Activated CD8-positive, alpha-beta memory T cell treated with anti-CD3 and anti-CD28 coated beads, Interleukin-2, amount 50 U/mL, for 48 hours (primary cell): Measurements from ENCODE around the gene BOD1.
A peak's percentile ranks its signal among the peaks of the same experiment; 100 is the strongest.
"Not testable (repeated sequence)": the region's sequence is repeated elsewhere in the genome, so short reads cannot be mapped to it uniquely, and the experiment has no call there.

ENCODE experiments used
- DNase-seq: peaks from one replicate; pipeline ENCODE4 v3.0.0-alpha.2; 2020

Gene BOD1

DNA sequence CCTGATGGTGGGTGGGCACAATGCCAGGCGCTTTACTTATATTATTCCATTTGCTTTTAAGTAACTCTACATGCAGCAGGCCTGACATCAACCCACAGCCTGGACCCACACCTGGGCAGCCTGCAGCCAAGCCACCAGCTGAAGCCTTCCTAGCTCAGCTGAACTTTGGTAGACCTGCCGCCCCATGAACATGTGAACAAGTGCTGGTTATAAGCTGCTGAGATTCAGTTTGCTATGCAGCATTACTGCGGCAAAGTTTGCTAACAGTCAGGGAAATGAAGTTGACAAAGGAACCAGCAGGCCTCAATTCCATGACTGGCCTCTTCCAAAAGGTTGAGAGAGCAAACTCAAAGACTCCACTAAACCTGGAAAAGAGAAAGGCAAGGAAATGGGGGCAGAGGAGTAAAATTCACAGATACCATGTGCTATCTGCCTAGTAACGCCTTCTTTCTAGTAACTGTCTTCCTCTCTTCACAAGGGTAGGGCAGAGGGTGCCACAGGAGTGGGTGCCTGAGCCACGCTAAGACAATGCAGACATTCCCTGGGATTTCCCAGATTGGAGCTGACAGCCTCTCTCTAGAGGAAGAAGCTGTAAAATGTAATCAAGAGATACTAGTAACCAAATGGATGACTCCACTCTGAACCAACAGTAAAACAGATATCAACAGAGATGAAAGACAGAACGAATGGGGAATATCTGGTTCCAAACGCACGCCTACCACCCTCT is 2.9 kb downstream of the BOD1 start:
- DNase-seq, result no peak

DNA sequence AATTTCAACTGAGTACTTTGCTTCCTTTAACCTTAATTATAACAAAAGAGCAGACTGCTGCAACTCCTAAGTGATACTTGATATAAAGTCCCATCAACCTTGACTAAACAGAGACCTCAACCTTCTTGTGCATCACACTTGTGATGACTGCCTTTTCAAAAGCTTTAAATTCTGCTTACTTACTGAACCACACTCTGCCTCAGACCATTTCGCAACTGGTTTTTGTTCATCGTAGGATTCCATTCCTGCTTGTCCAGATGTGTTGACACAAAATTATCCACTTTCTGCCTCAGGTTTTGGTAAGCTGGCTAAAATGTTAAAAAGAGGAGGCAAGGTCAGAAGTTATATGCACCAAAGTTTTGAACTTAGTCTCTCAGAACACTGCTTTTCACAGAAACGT is 3.5 kb downstream of the BOD1 start:
- no peak for DNase-seq

DNA sequence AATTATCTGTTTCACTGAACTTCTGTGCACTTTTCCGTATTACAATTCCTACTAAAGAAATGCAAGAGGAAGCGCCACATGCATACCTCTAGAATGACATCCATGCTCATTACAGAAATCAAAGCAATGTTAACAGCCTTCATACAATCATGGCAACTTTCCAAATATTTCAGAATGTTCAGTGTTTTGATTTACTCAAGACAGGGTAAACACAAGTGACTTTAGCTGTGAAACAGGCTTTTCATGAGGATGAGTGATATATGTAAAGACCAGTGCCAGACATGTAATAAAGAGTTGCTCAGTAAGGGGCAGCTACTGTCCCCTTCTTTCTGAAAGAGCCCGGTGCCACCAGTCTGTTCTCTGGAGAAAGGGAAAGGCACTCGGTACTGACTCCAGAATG is 4.7 kb downstream of the BOD1 start:
- no peak for DNase-seq

DNA sequence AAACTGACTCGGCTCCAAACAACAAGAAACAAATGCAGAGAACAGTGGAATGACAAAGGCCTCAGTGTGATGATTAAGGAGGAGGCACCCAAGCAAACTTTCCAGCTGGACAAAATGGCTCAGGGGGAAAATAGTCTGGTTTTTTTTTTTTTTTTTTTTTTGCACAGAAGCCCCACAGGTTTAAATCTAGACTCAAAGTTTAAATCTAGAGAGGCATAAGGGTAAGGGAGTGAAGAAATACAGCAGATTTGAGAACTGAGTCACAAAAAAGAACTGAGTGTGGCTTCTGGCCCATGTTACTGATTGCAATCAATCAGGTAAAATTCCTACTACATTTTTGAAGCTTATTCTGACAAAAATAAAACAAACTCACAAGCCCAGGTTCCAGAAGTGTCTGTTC is 12.3 kb downstream of the BOD1 start:
- no peak for DNase-seq

DNA sequence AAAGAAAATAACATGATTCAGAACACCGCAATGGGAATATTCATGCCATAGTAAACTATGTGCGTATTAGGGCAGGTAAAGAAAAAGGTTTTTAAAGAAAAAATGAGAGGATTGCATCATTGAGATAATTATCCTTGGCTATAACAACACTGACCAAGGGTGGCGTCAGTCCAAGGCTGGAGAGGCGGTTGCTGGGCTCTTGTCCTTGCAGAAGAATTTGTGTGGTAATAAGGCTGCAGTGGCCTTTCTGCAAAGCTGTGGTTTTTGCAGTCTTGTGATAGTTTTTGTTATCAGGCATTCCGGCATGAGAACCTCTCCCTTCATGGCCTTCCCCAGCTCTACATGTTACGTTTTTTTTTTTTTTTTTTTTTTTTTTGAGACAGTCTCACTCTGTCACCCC is 14.0 kb downstream of the BOD1 start:
- DNase-seq, result no peak

DNA sequence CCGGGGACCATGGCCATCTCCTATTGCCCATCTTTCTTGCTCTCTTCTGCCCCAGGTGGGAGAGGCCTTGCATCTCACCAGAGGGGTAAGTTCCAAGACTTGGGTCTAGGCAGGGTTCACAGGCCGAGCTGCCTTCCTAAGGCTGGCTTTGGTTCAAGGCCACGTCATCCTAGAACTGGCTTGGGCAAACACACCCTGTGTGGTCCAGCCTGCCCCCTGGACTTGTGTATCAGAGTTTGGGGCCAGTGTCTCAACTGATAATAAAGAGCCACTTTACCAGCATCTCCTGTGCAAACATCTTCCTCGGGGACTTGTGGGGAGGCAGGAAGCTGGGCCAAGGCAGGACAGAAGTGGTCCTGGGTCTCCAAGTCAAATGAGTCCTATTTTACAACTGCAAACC is 17.8 kb downstream of the BOD1 start:
- DNase-seq, result no peak

DNA sequence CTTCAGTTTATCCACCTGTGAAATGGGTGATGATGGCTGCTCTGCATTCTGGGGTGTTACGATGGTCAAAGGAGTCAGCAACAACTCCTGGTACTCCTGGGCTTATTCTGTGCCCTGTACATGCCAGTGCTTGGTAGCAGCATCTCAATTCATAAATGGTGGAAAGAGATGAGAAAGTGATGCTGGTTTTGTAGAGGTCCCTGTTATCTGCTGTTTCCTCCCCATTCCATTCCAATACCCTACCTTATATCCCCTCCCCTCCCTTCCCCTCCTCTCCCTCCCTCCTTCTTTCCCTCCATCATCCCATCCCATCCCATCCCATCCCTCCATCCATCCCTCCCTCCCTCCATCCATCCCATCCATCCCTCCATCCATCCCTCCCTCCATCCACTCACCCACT is 19.1 kb downstream of the BOD1 start:
- no peak for DNase-seq

DNA sequence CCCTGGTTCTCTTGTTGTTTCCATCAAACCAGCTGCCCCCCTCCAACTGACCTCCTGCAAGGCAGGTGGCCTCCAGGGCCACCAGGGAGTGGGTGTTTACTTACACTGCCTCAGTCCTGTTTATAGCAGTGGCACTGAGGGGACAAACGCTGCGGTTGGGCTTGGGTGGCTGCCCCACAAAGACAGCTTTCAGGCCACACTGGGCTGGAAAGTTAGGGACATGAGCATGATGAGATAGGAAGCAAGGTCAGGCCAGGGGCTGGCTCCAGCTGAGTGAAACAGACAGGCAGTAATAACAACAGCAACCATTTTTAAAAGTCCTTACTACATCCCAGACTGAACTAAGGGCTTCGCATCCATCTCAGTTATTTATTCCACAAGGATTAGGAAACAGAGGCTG is 20.6 kb downstream of the BOD1 start:
- DNase-seq, result no peak

DNA sequence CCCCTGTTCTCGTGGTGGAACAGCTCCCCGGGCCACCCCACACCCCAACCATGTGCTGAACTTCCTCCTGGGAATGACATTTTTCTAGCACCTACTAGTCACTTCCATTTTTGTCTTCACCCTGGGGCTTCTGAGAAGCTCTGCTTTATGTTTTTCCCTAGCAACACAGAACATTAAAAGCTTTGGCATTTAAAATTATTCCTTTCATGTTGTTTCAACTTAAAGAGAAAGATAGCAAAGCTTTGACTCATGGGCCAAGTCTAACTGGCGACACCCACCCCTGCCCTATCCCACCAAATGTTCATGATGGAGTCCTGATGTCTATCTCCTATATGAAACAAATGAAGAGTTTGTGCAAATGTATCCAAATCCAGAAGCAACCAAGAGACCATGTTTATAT is 22.4 kb downstream of the BOD1 start:
- DNase-seq, result no peak

DNA sequence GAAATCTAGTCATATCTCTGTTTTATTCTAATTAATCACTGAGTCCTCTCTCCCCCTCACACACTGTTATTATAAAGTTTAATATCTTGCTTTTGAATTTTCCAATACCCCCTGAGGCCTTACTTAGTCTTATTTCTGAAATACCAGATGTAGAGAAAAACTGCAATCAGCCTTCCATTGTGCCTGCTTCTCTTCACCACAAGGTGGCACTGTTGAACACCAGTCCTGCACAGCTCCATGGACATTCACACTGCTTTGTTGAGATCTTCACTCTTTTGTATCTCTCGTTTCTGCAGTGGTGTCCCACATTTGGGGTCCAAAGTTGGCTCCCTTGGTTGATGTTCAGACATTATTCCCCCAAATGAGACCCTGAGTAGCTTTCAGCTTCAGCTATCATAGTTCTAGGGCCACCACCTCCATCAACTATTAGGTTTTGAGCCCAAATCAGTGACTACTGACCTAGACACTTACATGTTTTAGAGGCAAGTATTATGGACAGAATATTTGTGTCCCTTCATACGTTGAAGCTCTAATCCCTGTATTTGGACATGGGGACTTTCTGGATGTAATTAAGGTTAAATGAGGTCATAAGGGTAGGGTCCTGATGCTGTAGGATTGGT is 24.3 kb downstream of the BOD1 start:
- DNase-seq, result no peak

DNA sequence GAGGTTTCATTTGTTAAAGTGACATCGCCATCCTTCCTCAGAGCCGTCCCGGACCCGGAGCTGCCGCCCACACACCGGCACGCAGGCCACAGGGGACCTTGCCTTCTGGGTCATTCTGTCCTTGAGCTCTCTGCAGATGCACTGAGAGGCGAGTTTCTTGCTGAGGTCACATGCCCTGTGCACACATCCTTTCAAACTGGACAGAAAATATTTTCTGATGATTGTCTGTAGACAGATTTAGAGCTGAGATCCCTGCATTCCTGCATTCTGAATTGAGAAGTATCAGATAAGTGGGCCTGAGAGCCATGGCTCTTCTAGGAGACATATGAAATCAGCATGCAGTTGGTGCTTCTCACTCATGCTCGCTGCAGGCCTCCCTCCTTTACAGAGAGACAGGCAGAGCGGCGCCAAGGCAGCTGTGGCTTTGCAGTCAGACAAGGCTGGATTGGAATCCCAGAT is 25.4 kb downstream of the BOD1 start:
- no peak for DNase-seq

DNA sequence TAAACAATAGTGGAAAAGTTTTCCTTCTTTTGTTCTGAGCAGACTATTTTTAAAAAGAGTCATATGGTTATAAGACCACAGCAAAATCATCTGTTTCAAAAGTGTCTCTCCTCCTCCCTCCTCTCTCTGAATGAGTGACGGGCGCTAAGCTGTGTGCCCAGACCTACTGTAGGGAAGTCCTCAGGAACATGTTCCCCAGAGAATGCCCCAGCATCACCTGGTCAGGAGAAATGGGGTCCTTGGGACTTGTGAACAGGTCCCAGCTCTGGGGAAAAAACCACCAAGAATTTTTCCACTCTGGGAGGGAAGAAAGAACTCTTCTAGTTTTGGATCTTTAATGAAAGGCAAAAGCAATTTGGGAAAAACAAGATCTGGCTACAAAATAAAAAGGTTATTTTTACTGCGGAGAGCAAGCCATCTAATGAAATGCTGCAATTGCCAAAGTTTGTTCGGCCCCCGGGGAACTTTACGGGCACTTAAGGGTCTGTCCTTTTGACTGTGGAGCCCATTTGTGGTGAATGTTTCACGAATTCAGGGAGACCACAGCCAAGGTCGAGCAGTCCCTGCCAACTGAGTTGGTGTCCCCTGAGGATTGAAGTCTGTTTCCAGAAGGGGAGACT is 25.9 kb downstream of the BOD1 start:
- no peak for DNase-seq

DNA sequence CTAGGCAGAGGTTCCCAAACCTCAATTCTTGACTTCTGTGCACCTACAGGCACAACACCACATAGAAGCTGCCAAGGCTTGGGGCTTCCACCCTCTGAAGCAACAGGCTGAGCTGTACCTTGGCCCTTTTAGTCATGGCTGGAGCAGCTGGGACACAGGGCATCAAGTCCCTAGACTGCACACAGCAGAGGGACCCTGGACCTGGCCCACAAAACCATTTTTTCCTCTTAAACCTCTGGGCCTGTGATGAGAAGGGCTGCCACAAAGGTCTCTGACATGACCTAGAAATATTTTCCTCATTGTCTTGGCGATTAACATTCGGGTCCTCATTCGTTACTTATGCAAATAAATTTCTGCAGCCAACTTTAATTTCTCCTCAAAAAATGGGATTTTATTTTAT is 30.3 kb downstream of the BOD1 start:
- not testable (repeated sequence) for DNase-seq

DNA sequence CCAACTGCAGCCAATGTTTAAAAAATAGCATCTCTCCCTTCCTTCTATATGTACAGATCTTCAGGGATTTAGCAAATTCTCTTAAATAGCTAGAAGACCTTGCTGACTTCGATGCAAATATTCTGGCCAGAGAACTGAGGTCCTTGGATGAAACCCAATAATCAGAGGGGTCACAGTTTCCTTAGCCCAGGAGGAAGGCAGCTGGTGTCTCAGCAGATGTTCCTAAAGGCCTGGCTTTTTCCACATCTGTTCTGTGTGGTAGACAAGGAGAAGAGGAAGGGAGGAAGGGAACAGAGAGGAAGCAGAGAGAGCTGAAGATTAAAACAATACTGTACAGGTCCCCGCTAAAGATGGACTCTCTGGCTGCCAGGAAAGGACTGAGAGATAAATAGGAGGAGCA is 33.1 kb downstream of the BOD1 start:
- no peak for DNase-seq

DNA sequence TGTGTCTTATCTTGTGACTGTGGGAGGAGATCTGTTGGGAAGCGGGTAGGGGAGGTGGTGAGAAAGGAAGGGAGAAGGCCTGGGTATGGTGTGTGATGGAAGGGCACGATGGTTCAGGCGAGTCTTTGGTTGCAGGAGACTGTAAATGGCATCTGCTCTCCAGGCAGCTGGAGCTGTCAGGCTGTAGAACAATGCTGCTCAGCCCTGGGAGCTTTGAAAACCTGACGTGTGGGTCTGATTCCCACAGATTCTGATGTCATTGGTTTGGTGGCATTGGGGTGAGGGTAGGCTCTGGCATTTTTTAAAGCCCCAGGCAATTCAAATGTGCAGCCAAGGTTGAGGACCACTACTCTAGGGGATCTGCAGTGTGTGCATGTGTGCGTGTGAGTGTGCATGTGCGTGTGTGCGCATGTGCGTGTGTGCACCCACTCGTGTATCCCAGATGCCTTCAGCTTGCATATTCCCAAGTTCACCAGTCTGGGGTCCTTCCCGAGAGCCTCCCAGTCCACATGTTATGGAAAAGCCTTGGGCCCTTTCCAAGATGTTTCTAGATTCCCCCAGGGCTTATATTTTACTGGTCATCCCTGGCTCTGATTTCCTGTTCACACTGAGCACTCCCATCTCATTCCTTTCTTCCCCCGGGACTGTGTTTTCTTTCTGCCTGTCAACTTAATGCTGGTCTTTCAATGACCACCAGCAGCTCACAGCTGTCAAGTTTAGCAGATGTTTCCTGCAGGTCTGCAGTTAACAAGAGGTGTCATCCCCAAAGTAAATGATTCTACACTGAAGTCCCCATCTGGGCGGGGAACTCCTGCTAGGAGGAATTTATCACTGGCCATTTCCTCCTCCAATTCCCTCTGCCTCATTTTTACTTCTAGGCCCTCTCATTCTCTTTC is 34.0 kb downstream of the BOD1 start:
- no peak for DNase-seq

DNA sequence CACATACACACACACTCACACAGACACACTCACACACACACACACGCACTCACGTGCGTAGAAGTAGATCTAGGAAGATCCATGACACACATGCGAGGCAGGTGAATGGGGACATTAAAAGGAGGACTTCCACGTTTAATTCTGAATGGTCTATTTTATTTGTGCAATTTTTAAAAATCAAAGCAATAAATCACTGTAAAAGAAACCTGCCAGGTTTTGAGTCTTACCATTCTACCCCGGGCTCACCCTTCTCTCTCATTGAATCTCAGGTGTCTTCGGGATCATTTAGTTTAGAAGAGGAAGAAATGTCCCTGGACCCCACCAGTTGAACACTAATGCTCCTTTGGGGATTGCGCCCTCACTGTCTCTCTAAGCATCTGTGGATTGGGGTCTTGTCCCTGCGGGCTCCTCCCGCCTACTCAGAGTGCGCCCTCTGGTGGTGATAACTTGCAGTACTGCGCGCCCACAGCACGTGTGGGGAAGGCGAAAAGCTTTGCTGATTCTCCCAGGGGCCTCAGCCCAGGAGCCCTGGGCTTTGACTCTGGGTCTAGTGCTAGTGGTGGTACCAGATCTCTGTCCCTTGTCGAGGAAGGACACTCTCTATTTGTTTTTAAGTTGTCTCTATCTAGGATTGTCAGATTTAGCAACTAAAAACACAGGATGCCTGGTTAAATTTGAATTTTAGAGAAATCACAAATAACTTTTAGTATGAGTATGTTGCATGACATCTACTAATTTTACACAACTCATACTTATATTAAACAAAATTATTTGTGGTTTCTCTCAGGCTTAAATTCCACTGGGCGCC is 34.8 kb downstream of the BOD1 start:
- peak; percentile 88 for DNase-seq

DNA sequence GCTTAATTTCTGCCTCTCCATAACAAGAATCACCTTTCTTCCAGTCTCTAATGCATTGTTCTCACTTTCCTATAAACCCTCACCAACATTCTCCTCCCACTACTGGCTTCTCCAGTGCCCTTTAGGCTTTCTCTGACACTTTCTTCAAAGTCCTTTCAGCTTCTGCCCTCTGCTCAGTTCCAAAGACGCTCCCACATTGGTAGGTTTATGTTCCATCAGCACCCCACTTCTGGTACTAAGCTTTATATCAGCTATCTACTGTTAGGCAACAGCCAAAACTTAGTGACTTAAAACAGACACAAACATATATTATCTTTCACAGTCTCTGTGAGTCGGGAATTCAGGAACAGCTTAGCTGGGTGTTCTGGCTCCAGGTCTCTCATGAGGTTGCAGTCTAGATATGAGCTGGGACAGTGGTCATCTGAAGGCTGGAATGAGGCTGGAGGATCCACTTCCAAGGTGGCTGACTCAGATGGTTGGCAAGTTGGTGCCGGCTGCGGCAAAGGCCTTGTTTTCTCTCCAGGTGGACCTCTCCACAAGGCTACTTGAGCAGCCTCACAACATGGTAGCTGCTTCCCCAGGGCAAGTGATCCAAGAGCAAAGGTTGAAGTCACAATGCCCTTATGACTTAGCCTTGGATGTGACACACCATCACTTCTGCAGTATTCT is 37.4 kb downstream of the BOD1 start:
- no peak for DNase-seq

DNA sequence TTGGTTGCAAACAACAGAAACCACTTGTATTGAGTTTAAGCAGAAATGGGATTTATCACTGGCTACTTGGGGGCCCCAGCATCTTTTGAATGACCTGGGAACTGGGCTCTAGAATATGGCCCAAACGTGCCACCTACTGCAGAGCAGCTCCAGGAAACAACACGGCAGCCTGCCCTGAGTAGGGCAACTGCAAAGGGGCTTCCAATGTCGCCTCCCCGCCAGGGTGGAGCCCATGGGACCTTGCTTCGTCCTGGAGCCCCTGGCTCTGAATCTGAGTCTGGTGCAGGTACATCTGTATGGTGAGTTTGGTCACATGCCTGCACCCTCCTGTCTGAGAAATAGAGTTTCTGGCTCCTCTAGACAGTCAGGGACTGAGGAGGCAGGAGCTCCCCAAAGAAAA is 38.6 kb downstream of the BOD1 start:
- no peak for DNase-seq

DNA sequence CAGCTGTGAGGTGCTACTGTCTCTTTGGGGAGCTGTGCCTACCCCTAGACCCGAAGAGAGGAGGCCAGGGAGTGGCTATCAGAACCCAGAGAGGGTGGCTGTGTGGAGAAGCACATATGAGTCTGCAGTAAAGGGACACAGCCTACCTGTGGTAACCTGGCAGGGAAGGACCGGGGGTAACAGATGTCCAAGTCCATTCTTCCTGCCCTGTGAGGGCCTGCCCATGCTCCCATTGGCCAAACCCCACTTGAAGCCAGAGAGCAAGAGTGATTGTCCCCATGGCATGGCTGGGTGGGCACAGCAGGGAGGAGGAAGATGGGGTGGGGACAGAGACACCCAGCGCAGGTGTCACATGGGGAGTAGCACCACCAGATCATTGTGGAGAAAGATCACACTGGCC is 39.3 kb downstream of the BOD1 start:
- DNase-seq, result no peak

DNA sequence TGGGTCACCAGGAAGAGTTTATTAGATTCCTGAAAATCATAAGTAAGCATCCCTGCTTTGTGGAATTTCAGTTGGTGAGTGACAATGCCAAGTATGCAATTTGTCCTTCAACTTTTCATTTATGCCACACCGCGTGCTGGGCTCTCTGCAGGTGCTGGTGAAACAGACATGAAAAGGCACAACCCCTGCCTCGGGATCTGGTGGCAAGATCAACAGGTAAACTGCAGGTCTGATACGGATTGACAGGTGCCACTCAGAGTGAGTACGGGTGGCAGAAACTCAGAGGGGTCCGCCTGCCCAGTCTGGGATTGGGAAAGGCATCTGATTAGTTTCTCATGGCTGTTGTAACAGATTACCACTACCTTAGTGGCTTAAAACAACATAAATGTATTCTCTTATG is 40.5 kb downstream of the BOD1 start:
- no peak for DNase-seq

DNA sequence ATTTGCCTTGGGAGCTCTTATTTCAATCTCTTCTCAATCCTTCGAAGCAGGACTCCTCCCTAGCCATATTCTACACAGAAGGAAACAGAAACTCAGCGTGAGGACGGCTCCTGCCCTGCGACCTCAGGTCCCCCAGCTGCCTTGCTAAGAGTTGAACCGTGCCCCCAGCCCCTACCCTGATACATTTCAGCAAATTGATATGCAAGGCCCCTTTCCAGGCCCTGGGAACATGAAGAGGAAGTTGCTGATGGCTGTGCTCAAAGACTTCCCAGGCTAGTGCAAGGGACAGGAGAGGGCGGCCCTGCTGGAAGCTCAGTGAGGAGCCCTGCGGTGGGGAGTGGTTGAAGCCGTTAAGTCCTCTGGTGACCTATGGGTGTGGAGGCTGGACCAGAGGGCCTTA is 41.5 kb downstream of the BOD1 start:
- no peak for DNase-seq
